Sigmoid colon (tissue), 7 donors: ENCODE results near the gene SPNS1. TPM values are rescaled to one million over a fixed set of nuclear protein-coding genes. Genes with fewer than 3 reads are reported as not detected.
"Not testable (repeated sequence)": the region's sequence is repeated elsewhere in the genome, so short reads cannot be mapped to it uniquely, and the experiment has no call there.

ENCODE experiments used
- DNase-seq: peaks from one replicate; pipeline ENCODE4 v3.0.0-alpha.2; 2019
- H3K27ac ChIP-seq, 4 donors: fragments of 200-600 bp; sonication (generic); one replicate each; pipeline ENCODE4 v1.5.1; 2016 to 2019; ENCODE audit warnings: mild to moderate bottlenecking in 1 of 4
- H3K27me3 ChIP-seq, 3 donors: fragments of 200-600 bp; sonication (generic); one replicate each; pipeline ENCODE4 v1.5.1; 2019; ENCODE audit warnings: mild to moderate bottlenecking in 1 of 3
- H3K36me3 ChIP-seq, 4 donors: fragments of 200-600 bp; sonication (generic); one replicate each; pipeline ENCODE4 v1.5.1; 2016 to 2019
- H3K4me1 ChIP-seq, 4 donors: fragments of 200-600 bp; sonication (generic); one replicate each; pipeline ENCODE4 v1.5.1; 2017 to 2019
- H3K4me3 ChIP-seq, 4 donors: fragments of 200-600 bp; sonication (generic); one replicate each; pipeline ENCODE4 v1.5.1; 2017 to 2019; ENCODE audit warnings: mild to moderate bottlenecking in 2 of 4, moderate library complexity in 1 of 4
- H3K9me3 ChIP-seq, 4 donors: fragments of 200-600 bp in 3 of 4; sonication (generic) in 3 of 4; one replicate each; pipeline versions ENCODE4 v1.5.1 to v1.6.1; 2013 to 2019
- CTCF ChIP-seq, 4 experiments: fragments of 450-650 bp in 3 of 4; fragments of 200-600 bp in 1 of 4; IDR thresholded peaks; one replicate each; pipeline ENCODE4 v1.5.1; 2016 to 2019; ENCODE audit warnings: antibody characterized with exemption in 4 of 4, mild to moderate bottlenecking in 3 of 4, moderate library complexity in 2 of 4
- EP300 ChIP-seq, 4 donors: sonication (generic); formaldehyde crosslinking; IDR thresholded peaks; one replicate each; pipeline ENCODE4 v1.6.1; 2017; ENCODE audit warnings: antibody characterized with exemption in 4 of 4
- POLR2A ChIP-seq, 2 donors: fragments of 450-650 bp; IDR thresholded peaks; one replicate each; pipeline ENCODE4 v1.6.1; 2016; ENCODE audit warnings: antibody characterized with exemption in 2 of 2, mild to moderate bottlenecking in 2 of 2, moderate library complexity in 2 of 2
- POLR2AphosphoS5 ChIP-seq, 4 donors: sonication (generic); formaldehyde crosslinking; IDR thresholded peaks; one replicate each; pipeline ENCODE4 v1.6.1; 2017; ENCODE audit warnings: antibody characterized with exemption in 4 of 4
- whole genome bisulfite sequencing, 2 donors: extraction: QIAGEN DNeasy Blood & Tissue Kit; methylation state at CpG; one replicate each; pipeline ENCODE4 v1.1.7; 2013; 5-methylcytosine and 5-hydroxymethylcytosine counted together
- intact Hi-C: fragments of 100-400 bp; cut with DNase I; formaldehyde crosslinking; loops from one replicate; pipeline ENCODE4 v1.15.1; 2023
- polyA plus RNA-seq, 3 donors: library from polyadenylated mRNA; stranded (reverse); fragments of 200-250 nt; gene quantifications; one replicate each; pipeline ENCODE4 v1.2.3, GENCODE V29; 2013
- total RNA-seq, 4 donors: library from RNA; depleted of rRNA; stranded (reverse); fragments of >200 nt; gene quantifications; one replicate each; pipeline ENCODE4 v1.1.0, GENCODE V29; 2016
- donor health status: healthy with polysubstance abuse.
- donor health status: Bipolar disorder and iron deficiency.
- donor health status: healthy.

Gene SPNS1
- total RNA-seq, result 10 to 100 TPM; 14.3 to 30.5 (median 14.7) TPM
- 10 to 100 TPM in 2 of 3 donors, 1 to 10 TPM in 1; 6.6 to 40.2 (median 14.1) TPM for polyA plus RNA-seq

- peak within 1 kb of the TSS; percentile 75 to 87 (median 85) for H3K27ac ChIP-seq
- no peaks in the 10 kb centered on the region for H3K27me3 ChIP-seq
- peaks cover 0 to 20% (median 12%) of the 10 kb centered on the region in 4 donors for H3K36me3 ChIP-seq
- no peaks in the 10 kb centered on the region for H3K9me3 ChIP-seq
- TF ChIP-seq EP300 (IDR thresholded peaks at IDR 0.05) (peak in 2 of 4 donors; percentile 14 to 81), POLR2AphosphoS5 (IDR thresholded peaks at IDR 0.05) (peak; percentile 78 to 94 (median 82)), POLR2A (IDR thresholded peaks at IDR 0.05) (no peak), CTCF (IDR thresholded peaks at IDR 0.05) (no peak)
- intact Hi-C loops, result no loop called here
- peak within 1 kb of the TSS; percentile 66 to 98 (median 91) for H3K4me3 ChIP-seq
- peak; percentile 99 for DNase-seq
- peaks cover 0 to 25% (median 16%) of the 10 kb centered on the region in 4 donors for H3K4me1 ChIP-seq
- WGBS, 2 donors, result 0 to 1% methylated on average over 60 of the region's 60 CpGs
These were observed at the start of gene SPNS1 for GRCh38 chr16:28974437-28975157. Gene SPNS1, plus strand, starts transcription at chr16:28974778. Its CDS starts 374 bp downstream, at chr16:28975152.

GRCh38 chr16:28925386-28926228, 49.0 kb upstream of the SPNS1 start:
- 1% methylated on average over 48 of the region's 48 CpGs for WGBS, 2 donors
- Histone ChIP-seq H3K9me3 (no peaks in the 10 kb centered on the region), H3K4me3 (peak overlapping the region; percentile 61 to 95 (median 84)), H3K27me3 (no peaks in the 10 kb centered on the region), H3K4me1 (peaks cover 0 to 12% (median 9%) of the 10 kb centered on the region in 4 donors), H3K36me3 (no peaks in the 10 kb centered on the region), H3K27ac (peak overlapping the region; percentile 89 to 98 (median 98))
- peak; percentile 87 for DNase-seq
- intact Hi-C loops, result loop anchor here (1.0 to 5.0 kb wide), 3 partner anchors 20 to 102 kb away; partner anchors contain the start of gene SH2B1
- TF ChIP-seq POLR2AphosphoS5 (IDR thresholded peaks at IDR 0.05), result peak in 3 of 4 donors; percentile 0 to 53 (median 51)
- TF ChIP-seq CTCF (IDR thresholded peaks at IDR 0.05), result no peak
- peak; percentile 46 to 50 for TF ChIP-seq POLR2A (IDR thresholded peaks at IDR 0.05)
- TF ChIP-seq EP300 (IDR thresholded peaks at IDR 0.05), result no peak

GRCh38 chr16:28926284-28926683, 48.3 kb upstream of the SPNS1 start:
- H3K36me3 ChIP-seq, H3K9me3 ChIP-seq, H3K27me3 ChIP-seq, DNase-seq: not testable (repeated sequence)
- H3K27ac ChIP-seq, result peak overlapping the region; percentile 89 to 98 (median 98)
- H3K4me3 ChIP-seq, result peak overlapping the region in 3 of 4 donors; percentile 61 to 86 (median 83)
- 38 to 72% methylated on average over 2 of the region's 2 CpGs for WGBS, 2 donors
- peaks cover 0 to 12% (median 9%) of the 10 kb centered on the region in 4 donors for H3K4me1 ChIP-seq
- intact Hi-C loops, result loop anchor here (5.0 kb wide), 1 partner anchor 64 kb away; the partner anchor contains the start of gene SH2B1

GRCh38 chr16:28927815-28928214, 46.8 kb upstream of the SPNS1 start:
- no peak overlapping the region for H3K4me3 ChIP-seq
- DNase-seq, result no peak
- intact Hi-C loops, result loop anchor here (5.0 kb wide), 1 partner anchor 66 kb away; the partner anchor contains the start of gene SH2B1
- no peak overlapping the region for H3K27ac ChIP-seq
- H3K9me3 ChIP-seq, result no peaks in the 10 kb centered on the region
- no peaks in the 10 kb centered on the region for H3K27me3 ChIP-seq
- peaks cover 0 to 12% (median 9%) of the 10 kb centered on the region in 4 donors for H3K4me1 ChIP-seq
- no peaks in the 10 kb centered on the region for H3K36me3 ChIP-seq
- WGBS, 2 donors, result 79 to 93% methylated on average over 1 of the region's 1 CpG
- TF ChIP-seq POLR2A (IDR thresholded peaks at IDR 0.05), result no peak
- no peak for TF ChIP-seq POLR2AphosphoS5 (IDR thresholded peaks at IDR 0.05)
- TF ChIP-seq EP300 (IDR thresholded peaks at IDR 0.05), result no peak
- TF ChIP-seq CTCF (IDR thresholded peaks at IDR 0.05), result no peak
